ENCODE data around the gene ALG5.
A peak's percentile ranks its signal among the peaks of the same experiment; 100 is the strongest.

Gene ALG5

DNA sequence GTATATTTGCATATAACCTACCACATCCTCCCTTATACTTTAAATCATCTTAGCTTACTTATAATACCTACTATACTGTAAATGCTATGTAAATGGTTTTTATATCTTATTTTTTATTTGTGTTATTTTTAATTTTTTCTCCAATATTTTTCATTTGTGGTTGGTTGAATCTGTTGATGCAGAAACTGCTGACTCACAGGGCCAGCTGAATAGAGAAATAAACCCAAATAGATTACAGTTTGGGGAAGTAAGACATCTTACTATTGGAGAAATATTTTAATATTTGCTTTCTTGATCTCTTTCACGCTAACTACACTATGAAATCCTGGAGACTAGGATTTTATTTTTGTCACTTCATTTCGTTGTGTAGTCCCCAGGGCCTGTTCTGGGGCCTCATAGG, 86.2 kb downstream of the ALG5 start:
- H3K4me3 ChIP-seq (replicated peaks; ENCODE audit: low read depth, low read length), result no peak overlapping the region
- no peak for DNase-seq (ENCODE audit: low read depth)
- no peak for TF ChIP-seq CTCF (IDR thresholded peaks at IDR 0.05; ENCODE audit: low read length, missing control alignments)

GRCh38 chr13:36912369-36912768, 86.8 kb downstream of the ALG5 start:
- peak; percentile 17 for DNase-seq (ENCODE audit: low read depth)
- no peak overlapping the region for H3K4me3 ChIP-seq (replicated peaks; ENCODE audit: low read depth, low read length)
- no peak for TF ChIP-seq CTCF (IDR thresholded peaks at IDR 0.05; ENCODE audit: low read length, missing control alignments)

DNA sequence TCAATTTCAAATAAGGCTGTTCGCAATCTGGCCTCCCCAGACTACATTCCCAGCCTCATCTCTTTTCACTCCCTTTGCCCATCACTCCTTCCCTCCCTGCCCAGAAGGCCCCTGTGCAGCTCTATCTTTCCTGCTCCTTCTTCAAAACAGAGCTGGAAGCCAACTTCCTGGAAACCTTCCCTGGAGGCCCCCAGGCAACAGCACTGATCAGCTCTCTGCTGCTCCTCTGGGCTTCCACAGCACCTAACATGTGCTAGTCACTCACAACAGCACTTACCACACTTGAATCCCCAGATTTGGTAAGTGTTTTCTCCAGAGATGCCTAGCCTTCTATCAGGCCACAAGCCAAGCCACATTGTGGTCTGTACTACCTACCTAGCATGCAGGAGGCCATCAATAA, 88.6 kb downstream of the ALG5 start:
- no peak for TF ChIP-seq CTCF (IDR thresholded peaks at IDR 0.05; ENCODE audit: low read length, missing control alignments)
- H3K4me3 ChIP-seq (replicated peaks; ENCODE audit: low read depth, low read length), result no peak overlapping the region
- DNase-seq (ENCODE audit: low read depth), result no peak

GRCh38 chr13:36907821-36908220, 91.3 kb downstream of the ALG5 start:
- TF ChIP-seq CTCF (IDR thresholded peaks at IDR 0.05; ENCODE audit: low read length, missing control alignments), result no peak
- no peak for DNase-seq (ENCODE audit: low read depth)
- no peak overlapping the region for H3K4me3 ChIP-seq (replicated peaks; ENCODE audit: low read depth, low read length)

GRCh38 chr13:36907266-36907665, 91.9 kb downstream of the ALG5 start:
- no peak overlapping the region for H3K4me3 ChIP-seq (replicated peaks; ENCODE audit: low read depth, low read length)
- no peak for DNase-seq (ENCODE audit: low read depth)
- no peak for TF ChIP-seq CTCF (IDR thresholded peaks at IDR 0.05; ENCODE audit: low read length, missing control alignments)

DNA sequence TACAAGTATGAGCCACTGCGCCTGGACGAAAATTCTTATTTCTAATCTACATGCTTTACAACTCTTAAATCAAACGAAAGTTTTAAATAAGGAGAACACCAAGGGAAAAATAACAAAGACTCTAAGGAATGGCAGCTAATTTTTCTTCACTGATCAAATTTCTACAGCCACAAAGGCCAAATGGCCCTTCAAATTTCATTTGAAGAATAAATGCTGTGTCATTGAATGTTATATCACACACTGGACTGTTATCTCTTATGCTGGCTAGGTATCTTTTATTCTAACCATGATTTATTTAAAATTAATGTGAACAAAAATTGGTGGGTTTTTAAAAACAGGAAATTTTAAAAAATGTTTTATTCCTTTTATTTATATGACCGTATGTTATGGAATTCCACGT, 93.2 kb downstream of the ALG5 start:
- TF ChIP-seq CTCF (IDR thresholded peaks at IDR 0.05; ENCODE audit: low read length, missing control alignments), result no peak
- no peak for DNase-seq (ENCODE audit: low read depth)
- no peak overlapping the region for H3K4me3 ChIP-seq (replicated peaks; ENCODE audit: low read depth, low read length)

- H3K4me3 ChIP-seq (replicated peaks; ENCODE audit: low read depth, low read length), result no peak overlapping the region
- TF ChIP-seq CTCF (IDR thresholded peaks at IDR 0.05; ENCODE audit: low read length, missing control alignments), result no peak
- no peak for DNase-seq (ENCODE audit: low read depth)
These were observed 95.1 kb downstream of the ALG5 start for GRCh38 chr13:36903925-36904595.
